NCI-H2196 (cell line): ENCODE results near the gene GATA5.
A peak's percentile ranks its signal among the peaks of the same experiment; 100 is the strongest.

Source experiments
- DNase-seq: peaks from one replicate; lab custom pipeline; 2025; ENCODE audit not compliant: unreplicated experiment; lab: John Stamatoyannopoulos, UW

The GATA5 gene

GRCh38 chr20:62488470-62488869 is 12.7 kb upstream of the GATA5 start:
- no peak for DNase-seq

- DNase-seq, result no peak
Observed at GRCh38 chr20:62487561-62488354, 12.0 kb upstream of the GATA5 start.

- DNase-seq, result no peak
Observed at GRCh38 chr20:62487118-62487517, 11.3 kb upstream of the GATA5 start.

- no peak for DNase-seq
Observed at GRCh38 chr20:62486484-62486883, 10.7 kb upstream of the GATA5 start.

DNA sequence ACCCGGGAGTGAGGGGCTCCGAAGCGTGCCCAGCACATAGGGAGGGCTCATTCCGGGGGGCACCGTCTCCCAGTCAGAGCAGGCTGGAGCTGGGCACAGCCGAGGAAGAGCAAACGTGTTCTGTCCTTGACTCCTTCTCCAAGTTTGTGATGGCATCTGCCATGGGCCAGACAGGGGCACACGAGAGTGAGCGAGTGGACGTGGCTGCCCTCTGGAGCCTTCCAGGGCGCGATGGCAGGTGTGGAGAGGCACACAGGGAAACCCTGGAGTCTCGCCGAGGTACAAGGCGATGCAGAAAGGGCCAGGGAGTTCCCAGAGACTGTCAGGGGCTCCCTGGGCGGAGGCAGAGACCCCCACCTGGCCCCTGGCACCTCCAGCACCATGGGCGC is 9.9 kb upstream of the GATA5 start:
- DNase-seq, result no peak

DNA sequence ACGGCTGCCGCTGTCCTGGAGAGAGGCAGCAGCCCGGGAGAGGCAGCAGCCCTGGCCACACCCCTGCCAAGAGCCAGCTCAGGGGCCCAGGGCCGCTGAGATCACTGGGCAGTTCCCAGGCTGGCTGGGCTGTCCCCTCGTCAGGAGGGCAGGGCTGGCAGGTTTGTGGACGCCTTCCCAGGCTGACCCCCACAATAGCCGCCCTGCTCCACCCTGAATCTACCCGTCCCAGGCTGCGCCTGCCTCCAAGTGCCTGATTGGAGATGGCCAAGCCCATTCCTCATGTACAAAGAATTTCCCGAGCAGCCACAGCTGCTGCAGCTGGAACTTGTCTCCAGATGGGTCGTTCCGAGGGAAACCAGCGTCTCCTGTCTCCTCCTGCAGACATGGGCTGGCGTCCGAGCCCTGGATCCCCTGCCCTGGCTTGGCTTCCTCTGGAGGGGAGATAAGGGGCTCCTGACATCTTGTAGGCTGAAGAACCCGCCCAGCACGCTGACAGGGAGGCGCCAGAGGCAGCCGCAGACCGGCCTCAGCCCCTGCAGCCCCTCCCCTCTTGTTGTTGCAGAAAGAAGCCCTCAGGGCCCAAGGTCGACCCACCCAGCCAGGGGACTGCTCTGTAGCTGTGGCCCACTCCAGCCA is 9.4 kb upstream of the GATA5 start:
- no peak for DNase-seq

DNA sequence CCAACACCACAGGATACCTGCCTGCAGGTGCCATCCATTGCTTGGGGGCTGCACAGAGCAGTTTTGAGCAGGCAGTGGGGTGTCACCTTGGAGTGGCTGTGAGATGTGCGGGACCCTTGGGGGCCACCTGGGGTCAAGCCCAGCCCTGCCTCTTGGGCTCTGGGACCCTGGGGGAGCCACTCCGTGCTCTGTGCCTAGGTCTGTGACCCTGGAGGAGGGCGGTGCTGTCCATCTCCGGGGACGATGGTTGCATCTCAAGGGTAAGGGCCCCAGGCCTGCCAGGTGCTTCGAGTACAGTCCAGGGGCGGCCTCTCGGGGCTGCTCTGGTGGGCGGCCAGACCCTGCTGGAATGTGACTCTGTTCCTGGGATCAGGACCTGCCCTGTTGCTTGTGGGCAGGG is 8.7 kb upstream of the GATA5 start:
- no peak for DNase-seq

- no peak for DNase-seq
Observed at GRCh38 chr20:62483613-62484458, 8.0 kb upstream of the GATA5 start.

GRCh38 chr20:62482974-62483373 is 7.2 kb upstream of the GATA5 start:
- DNase-seq, result no peak

GRCh38 chr20:62482146-62482809 is 6.5 kb upstream of the GATA5 start:
- DNase-seq, result no peak

DNA sequence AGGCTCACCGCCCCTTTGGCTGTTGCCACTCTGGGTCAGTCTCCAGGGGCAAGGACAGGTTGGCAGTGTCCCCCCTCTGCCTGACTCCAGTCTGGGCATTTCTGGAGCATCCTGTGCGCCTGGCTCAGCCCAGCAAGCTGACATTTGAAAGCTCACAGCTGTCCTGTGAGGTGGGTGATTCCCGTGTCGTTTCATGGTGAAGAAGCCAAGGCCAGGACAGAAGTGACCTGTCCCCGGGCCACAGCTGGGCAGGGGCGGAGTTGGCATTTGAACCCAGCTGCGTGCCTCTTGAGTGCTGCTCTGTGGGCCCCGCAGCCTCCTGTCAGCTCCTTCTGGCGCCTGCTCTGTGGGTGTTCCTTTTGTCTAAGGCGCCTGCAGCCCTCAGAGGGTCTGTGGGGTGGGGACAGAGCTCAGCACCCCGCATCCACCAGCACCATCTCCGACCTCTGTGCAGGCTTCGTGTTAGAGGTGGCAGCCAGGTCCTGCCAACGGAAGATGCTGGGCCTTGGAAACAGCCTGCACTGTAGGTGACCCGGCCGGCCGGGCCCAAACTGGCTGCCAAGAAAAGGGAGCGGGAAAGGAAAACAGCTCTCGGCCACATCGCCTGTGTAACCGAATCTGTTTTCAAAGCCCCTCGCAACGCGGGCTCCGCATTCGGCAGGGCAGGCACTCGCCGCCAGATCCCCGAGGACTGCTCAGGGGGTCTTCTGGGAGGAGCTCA is 5.8 kb upstream of the GATA5 start:
- DNase-seq, result no peak

- DNase-seq, result no peak
Observed at GRCh38 chr20:62480318-62480717, 4.5 kb upstream of the GATA5 start.

- no peak for DNase-seq
Observed at GRCh38 chr20:62479656-62480055, 3.9 kb upstream of the GATA5 start.

DNA sequence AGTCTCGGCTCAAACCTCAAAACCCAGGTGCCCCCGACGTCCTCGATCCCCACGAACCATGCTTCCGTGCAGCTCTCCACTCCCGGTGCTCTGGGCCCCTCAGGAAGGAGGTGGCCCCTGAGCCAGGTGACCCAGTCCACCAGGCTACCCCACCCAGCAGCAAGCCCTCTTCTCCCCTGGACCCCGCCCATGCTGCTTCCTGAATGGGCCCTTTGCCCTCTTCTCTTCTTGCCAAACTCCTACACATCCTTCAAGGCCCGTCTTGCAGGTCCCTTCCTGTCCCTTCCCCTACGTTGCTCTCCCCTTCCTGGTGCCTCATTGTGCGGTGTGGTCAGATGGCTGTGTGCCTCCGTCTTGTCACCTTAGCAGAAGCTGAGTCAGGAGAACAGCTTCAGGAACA is 3.4 kb upstream of the GATA5 start:
- DNase-seq, result no peak

DNA sequence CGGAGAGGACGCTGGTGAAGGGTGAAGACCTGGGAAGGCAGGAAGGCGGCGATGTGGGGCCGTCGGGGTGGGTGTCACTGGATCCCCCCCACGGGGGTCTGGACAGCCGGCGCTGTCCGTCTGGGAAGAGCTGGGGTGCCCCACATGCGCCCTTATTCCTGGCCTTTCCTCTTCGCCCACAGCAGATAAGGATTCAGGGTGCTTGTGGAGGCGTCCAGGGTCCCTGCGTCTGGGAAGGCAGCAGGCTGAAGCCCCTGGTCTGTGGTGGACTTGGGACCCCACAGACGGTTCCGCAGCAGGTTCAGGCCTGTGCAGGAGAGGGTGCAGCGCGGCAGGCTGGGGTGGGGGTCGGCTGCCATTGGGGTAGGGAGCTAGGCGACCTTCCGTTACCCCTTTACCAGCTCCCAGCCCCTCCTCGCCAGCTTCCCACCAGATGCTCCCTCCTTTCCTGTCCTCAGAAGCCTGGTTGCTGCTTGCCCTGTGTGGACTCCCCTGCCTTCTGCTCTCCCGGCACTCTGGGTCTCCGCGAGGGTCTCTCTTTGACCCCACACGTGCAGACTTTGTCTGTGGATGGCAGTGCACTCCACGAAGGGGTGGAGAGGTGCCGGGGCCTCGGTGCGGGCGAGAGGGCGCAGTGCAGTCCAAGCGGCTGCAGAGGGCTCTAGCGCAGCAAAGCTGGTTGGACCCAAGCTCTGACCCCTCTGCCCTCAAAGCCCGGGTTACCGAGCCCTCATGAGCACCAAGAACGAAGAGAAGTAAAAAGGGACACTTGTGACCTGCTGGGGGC is 2.1 kb upstream of the GATA5 start:
- peak; percentile 30 for DNase-seq

DNA sequence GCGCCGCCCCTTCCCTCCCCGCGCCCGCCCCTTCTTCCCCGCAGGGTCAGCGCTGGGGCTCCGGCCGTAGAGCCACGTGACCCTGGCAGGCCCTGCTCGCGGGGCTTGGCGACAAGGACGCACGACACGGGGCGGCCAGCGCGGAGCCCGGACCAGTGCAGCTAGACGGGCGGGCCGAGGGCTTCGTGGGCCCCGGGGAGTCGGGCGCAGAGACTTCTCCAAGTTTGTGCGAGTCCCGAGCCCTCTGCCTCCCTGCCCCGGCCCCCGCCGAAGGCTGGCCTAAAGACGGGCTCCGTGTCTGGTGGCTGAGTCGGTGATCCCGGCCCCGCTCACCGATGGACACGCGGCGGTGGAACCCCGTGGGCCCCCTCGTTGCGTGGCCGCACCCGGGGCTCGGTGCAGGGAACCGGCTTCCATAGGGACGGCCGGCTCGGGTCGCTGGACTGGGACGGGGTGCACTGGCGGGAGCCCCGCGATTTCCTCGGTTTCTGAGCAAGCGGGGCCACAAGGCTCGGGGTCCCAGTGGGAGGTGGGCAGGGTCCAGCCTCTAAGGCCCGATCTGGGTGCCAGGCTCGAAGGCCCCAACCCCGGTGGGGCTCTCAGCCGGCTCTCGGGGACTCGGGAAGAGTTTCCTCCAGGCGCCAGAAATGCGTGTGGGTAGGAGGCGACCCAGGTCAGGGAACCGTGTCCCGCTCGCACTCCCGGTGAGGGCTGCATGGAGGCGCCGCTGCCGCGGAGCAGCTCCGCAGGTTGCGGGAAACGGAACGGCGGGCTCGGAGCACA is 452 bp upstream of the GATA5 start:
- no peak for DNase-seq

- no peak for DNase-seq
Observed at GRCh38 chr20:62475027-62475771, 596 bp downstream of the GATA5 start.

GRCh38 chr20:62474604-62475026 is 1.2 kb downstream of the GATA5 start:
- DNase-seq, result no peak
